Liver (tissue), 9 donors: ENCODE results near the gene TADA3. TPM values are rescaled to one million over a fixed set of nuclear protein-coding genes. Genes with fewer than 3 reads are reported as not detected.

Experiments used
- DNase-seq: peaks from one replicate; pipeline ENCODE4 v3.0.0-alpha.2; 2017; ENCODE audit warnings: low spot score
- H3K27ac ChIP-seq, 2 donors: one replicate each; pipeline ENCODE4 v1.7.0; 2013; ENCODE audit warnings: inconsistent platforms in 2 of 2, low read length in 2 of 2, control low read depth in 1 of 2, low read depth in 1 of 2, mild to moderate bottlenecking in 1 of 2
- H3K27me3 ChIP-seq, 4 donors: one replicate each; pipeline versions ENCODE4 v1.6.1 to v1.7.0; 2013; ENCODE audit warnings: low read length in 3 of 4, inconsistent platforms in 1 of 4, mild to moderate bottlenecking in 1 of 4, moderate library complexity in 1 of 4; ENCODE audit not compliant: control insufficient read depth in 4 of 4, insufficient read depth in 4 of 4
- H3K36me3 ChIP-seq, 4 donors: one replicate each; pipeline versions ENCODE4 v1.6.1 to v1.7.0; 2013; ENCODE audit warnings: low read length in 3 of 4, mild to moderate bottlenecking in 3 of 4, low read depth in 1 of 4, moderate library complexity in 1 of 4; ENCODE audit not compliant: control insufficient read depth in 4 of 4, insufficient read depth in 3 of 4
- H3K4me1 ChIP-seq, 4 donors: one replicate each; pipeline versions ENCODE4 v1.6.1 to v1.7.0; 2013; ENCODE audit warnings: low read length in 3 of 4, mild to moderate bottlenecking in 3 of 4, moderate library complexity in 1 of 4; ENCODE audit not compliant: control insufficient read depth in 4 of 4, insufficient read depth in 4 of 4
- H3K4me3 ChIP-seq, 3 donors: one replicate each; pipeline versions ENCODE4 v1.6.1 to v1.7.0; 2013; ENCODE audit warnings: low read length in 3 of 3, control low read depth in 1 of 3, low read depth in 1 of 3, mild to moderate bottlenecking in 1 of 3
- H3K9ac ChIP-seq, 2 donors: one replicate each; pipeline ENCODE4 v1.7.0; 2013; ENCODE audit warnings: low read length in 2 of 2, mild to moderate bottlenecking in 2 of 2, moderate library complexity in 2 of 2, control low read depth in 1 of 2, low read depth in 1 of 2
- H3K9me3 ChIP-seq, 4 donors: one replicate each; pipeline versions ENCODE4 v1.6.1 to v1.7.0; 2013; ENCODE audit warnings: low read length in 3 of 4; ENCODE audit not compliant: control insufficient read depth in 4 of 4
- EGR1 ChIP-seq, 2 donors: IDR thresholded peaks; 2 replicates each; pipeline ENCODE4 v1.6.1; 2016 to 2018; ENCODE audit warnings: antibody characterized with exemption in 2 of 2, low read depth in 2 of 2
- FOXA1 ChIP-seq: IDR thresholded peaks from 2 replicates; pipeline ENCODE4 v1.6.1; 2016; ENCODE audit warnings: antibody characterized with exemption
- FOXA2 ChIP-seq: IDR thresholded peaks from 2 replicates; pipeline ENCODE4 v1.6.1; 2016; ENCODE audit warnings: antibody characterized with exemption
- GABPA ChIP-seq, 2 donors: IDR thresholded peaks in 1 of 2; conservative IDR thresholded peaks in 1 of 2; 2 replicates each; pipeline ENCODE4 v1.6.1; 2016; ENCODE audit warnings: antibody characterized with exemption in 2 of 2, mild to moderate bottlenecking in 1 of 2, moderate library complexity in 1 of 2
- HNF4A ChIP-seq, 2 donors: conservative IDR thresholded peaks; 2 replicates each; pipeline ENCODE4 v1.6.1; 2016; ENCODE audit warnings: antibody characterized with exemption in 2 of 2, mild to moderate bottlenecking in 2 of 2
- HNF4G ChIP-seq: IDR thresholded peaks from 2 replicates; pipeline ENCODE4 v1.6.1; 2016; ENCODE audit warnings: antibody characterized with exemption
- JUND ChIP-seq, 2 donors: IDR thresholded peaks; 2 replicates each; pipeline ENCODE4 v1.6.1; 2016; ENCODE audit warnings: antibody characterized with exemption in 2 of 2
- MAX ChIP-seq: IDR thresholded peaks from 2 replicates; pipeline ENCODE4 v1.6.1; 2016; ENCODE audit warnings: antibody characterized with exemption
- NR2F2 ChIP-seq: IDR thresholded peaks from 2 replicates; pipeline ENCODE4 v1.6.1; 2016; ENCODE audit warnings: antibody characterized with exemption
- RAD21 ChIP-seq, 2 donors: IDR thresholded peaks; 2 replicates each; pipeline ENCODE4 v1.6.1; 2016; ENCODE audit warnings: antibody characterized with exemption in 2 of 2, mild to moderate bottlenecking in 2 of 2
- REST ChIP-seq: IDR thresholded peaks from 2 replicates; pipeline ENCODE4 v1.6.1; 2016; ENCODE audit warnings: antibody characterized with exemption, mild to moderate bottlenecking
- RXRA ChIP-seq, 2 donors: IDR thresholded peaks; 2 replicates each; pipeline ENCODE4 v1.6.1; 2017 to 2018; ENCODE audit warnings: antibody characterized with exemption in 2 of 2, mild to moderate bottlenecking in 1 of 2
- SP1 ChIP-seq: IDR thresholded peaks from 2 replicates; pipeline ENCODE4 v1.6.1; 2018; ENCODE audit warnings: antibody characterized with exemption, mild to moderate bottlenecking
- TAF1 ChIP-seq: conservative IDR thresholded peaks from 2 replicates; pipeline ENCODE4 v1.6.1; 2016; ENCODE audit warnings: antibody characterized with exemption, mild to moderate bottlenecking
- YY1 ChIP-seq: IDR thresholded peaks from 2 replicates; pipeline ENCODE4 v1.6.1; 2016; ENCODE audit warnings: antibody characterized with exemption, mild to moderate bottlenecking
- ZBTB33 ChIP-seq: IDR thresholded peaks from 2 replicates; pipeline ENCODE4 v1.6.1; 2016; ENCODE audit warnings: antibody characterized with exemption
- WGBS: extraction: QIAGEN DNeasy Blood & Tissue Kit; methylation state at CpG from one replicate; pipeline ENCODE4 v1.1.7; 2013; 5-methylcytosine and 5-hydroxymethylcytosine counted together
- polyA plus RNA-seq, 2 donors: library from polyadenylated mRNA; stranded (reverse) in 1 of 2; unstranded in 1 of 2; fragments of 200-250 nt in 1 of 2; fragments of >200 nt in 1 of 2; fragmentation: Nextera tagmentation in 1 of 2; extraction: Ambion mirVana in 1 of 2; gene quantifications; one replicate each; pipeline versions ENCODE4 v1.2.1 to v1.2.3, GENCODE V29; 2013 to 2015
- total RNA-seq, 2 donors: library from RNA; depleted of rRNA; stranded (reverse); fragments of >200 nt; gene quantifications; one replicate each; pipeline ENCODE4 v1.2.3, GENCODE V29; 2014
- TF ChIP-seq, protein P1 (sequence below): fragments of 150-350 bp; IDR thresholded peaks from 2 replicates; pipeline ENCODE4 v1.5.1; 2017; ENCODE audit warnings: improper control_type of control experiment, low read depth, low read length; ENCODE audit not compliant: missing input control
- TF ChIP-seq, protein P2 (sequence below): IDR thresholded peaks from 2 replicates; pipeline ENCODE4 v1.6.1; 2016; ENCODE audit warnings: antibody characterized with exemption
- donor health status: healthy.
- donor health status: healthy.
- donor health status: healthy.
- donor health status: healthy.
- donor health status: healthy.

The TADA3 gene
- total and polyA plus RNA-seq, 4 donors: 16.2 to 27.8 (median 21.5) TPM

GRCh38 chr3:9806688-9807589, 14.7 kb upstream of the TADA3 start:
- Histone ChIP-seq H3K9me3 (no peaks in the 10 kb centered on the region), H3K36me3 (peaks cover 14 to 44% (median 39%) of the 10 kb centered on the region in 4 donors), H3K27me3 (no peaks in the 10 kb centered on the region), H3K9ac (no peak overlapping the region), H3K27ac (no peak overlapping the region), H3K4me1 (peaks cover 0 to 13% (median 7%) of the 10 kb centered on the region in 4 donors), H3K4me3 (no peak overlapping the region)
- no peak for DNase-seq
- TF ChIP-seq NR2F2 (no peak), FOXA1 (no peak), MAX (no peak), HNF4G (no peak), EGR1 (IDR thresholded peaks at IDR 0.05; ENCODE audit: low read depth in 2 of 2) (no peak), SP1 (no peak), FOXA2 (no peak), TAF1 (no peak), ZBTB33 (no peak), HNF4A (conservative IDR thresholded peaks at IDR 0.05) (no peak), YY1 (no peak), GABPA (IDR thresholded peaks at IDR 0.05 in 1 of 2, conservative IDR thresholded peaks at IDR 0.05 in 1 of 2) (no peak), REST (no peak), RAD21 (IDR thresholded peaks at IDR 0.05) (no peak), RXRA (IDR thresholded peaks at IDR 0.05) (no peak), JUND (IDR thresholded peaks at IDR 0.05) (no peak)
- TF ChIP-seq, protein P1, sequence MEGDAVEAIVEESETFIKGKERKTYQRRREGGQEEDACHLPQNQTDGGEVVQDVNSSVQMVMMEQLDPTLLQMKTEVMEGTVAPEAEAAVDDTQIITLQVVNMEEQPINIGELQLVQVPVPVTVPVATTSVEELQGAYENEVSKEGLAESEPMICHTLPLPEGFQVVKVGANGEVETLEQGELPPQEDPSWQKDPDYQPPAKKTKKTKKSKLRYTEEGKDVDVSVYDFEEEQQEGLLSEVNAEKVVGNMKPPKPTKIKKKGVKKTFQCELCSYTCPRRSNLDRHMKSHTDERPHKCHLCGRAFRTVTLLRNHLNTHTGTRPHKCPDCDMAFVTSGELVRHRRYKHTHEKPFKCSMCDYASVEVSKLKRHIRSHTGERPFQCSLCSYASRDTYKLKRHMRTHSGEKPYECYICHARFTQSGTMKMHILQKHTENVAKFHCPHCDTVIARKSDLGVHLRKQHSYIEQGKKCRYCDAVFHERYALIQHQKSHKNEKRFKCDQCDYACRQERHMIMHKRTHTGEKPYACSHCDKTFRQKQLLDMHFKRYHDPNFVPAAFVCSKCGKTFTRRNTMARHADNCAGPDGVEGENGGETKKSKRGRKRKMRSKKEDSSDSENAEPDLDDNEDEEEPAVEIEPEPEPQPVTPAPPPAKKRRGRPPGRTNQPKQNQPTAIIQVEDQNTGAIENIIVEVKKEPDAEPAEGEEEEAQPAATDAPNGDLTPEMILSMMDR: no peak
- TF ChIP-seq, protein P2, sequence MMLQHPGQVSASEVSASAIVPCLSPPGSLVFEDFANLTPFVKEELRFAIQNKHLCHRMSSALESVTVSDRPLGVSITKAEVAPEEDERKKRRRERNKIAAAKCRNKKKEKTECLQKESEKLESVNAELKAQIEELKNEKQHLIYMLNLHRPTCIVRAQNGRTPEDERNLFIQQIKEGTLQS: no peak
- 97% methylated on average over 7 of the region's 7 CpGs for WGBS
